UCSD-AML1 (cell line): ENCODE results near the gene PPP1R3E.
"Not testable (repeated sequence)": the region's sequence is repeated elsewhere in the genome, so short reads cannot be mapped to it uniquely, and the experiment has no call there.

ENCODE experiments used
- DNase-seq: peaks from one replicate; lab custom pipeline; 2025; ENCODE audit not compliant: unreplicated experiment; lab: John Stamatoyannopoulos, UW

Gene PPP1R3E

GRCh38 chr14:23302290-23303225, at the start of gene PPP1R3E:
Gene PPP1R3E (minus strand): TSS chr14:23302859. CDS start chr14:23302576, 283 bp downstream.
- DNase-seq = peak; percentile 68

DNA sequence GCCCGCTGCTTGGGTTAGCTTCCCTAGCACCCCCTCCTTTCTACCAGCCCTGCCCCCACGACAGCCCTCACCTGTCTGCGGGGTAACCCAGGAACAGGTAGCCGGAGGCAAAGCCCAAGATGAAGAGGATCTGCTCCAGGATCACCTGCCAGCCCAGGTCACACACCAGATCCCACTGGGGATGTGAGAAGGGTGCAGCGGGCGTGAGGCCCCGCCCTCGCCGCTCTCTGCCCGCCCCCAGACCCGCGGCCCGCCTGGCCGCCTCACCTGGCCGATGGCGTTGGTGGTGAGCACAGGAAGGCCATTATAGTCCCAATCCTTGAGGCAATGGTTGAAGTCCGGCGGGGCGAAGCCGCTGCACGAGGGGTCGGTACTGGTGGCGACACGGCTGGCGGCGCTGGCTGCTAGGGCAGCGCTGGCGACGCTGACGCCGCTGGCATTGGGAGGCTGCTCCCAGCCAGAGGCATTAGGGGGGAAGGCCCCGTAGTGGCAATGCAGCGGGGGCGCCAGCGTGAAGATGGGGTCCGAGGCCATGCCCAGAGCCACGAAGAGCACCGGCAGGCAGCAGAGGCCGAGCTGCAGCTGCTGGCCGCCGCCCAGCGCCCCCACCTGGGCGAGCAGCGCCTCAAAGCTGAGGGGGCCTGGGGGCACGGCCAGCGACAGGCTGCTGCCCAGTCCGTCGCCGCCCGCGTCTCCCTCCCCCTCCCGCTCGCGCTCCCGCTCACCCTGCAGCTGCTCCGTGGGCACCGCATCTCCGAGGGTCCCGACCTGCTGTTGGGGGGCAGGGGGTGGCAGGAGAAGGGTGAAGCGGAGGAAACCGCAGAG, 49.2 kb upstream of the PPP1R3E start:
- DNase-seq = no peak

DNA sequence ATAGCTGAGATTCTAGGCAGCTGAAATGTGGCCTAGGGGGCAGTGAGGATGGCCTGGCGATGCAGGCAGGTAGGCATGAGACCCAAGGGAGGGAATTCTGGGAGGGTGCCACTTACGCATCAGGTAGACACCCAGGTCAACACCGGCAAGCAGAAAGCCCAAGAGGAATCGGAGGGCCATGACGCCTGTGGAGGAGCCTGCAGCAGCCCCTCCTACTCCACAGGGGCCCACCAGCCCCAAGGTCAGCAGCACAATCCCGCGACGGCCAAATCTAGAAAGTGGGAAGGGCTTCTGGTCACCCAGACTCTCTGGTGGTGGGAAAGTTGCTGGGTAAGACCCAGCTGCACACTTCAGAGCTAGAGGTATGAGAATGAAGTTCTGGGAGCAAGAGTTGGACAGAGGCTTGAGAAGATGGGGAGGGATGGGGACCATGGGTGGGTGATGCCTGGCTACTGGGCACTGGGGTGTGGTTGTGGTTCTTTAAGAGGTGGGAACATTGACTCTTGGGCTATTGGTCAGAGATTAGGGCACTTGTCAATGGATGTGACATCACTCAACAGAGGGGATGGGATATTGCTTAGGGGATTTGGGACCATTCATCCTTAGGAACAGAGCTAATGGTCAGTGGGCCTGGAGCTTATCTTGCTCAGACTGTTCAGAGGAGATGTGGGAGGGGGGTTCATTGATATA, 46.6 kb upstream of the PPP1R3E start:
- no peak for DNase-seq

GRCh38 chr14:23348297-23348655, 45.6 kb upstream of the PPP1R3E start:
- DNase-seq = no peak

DNA sequence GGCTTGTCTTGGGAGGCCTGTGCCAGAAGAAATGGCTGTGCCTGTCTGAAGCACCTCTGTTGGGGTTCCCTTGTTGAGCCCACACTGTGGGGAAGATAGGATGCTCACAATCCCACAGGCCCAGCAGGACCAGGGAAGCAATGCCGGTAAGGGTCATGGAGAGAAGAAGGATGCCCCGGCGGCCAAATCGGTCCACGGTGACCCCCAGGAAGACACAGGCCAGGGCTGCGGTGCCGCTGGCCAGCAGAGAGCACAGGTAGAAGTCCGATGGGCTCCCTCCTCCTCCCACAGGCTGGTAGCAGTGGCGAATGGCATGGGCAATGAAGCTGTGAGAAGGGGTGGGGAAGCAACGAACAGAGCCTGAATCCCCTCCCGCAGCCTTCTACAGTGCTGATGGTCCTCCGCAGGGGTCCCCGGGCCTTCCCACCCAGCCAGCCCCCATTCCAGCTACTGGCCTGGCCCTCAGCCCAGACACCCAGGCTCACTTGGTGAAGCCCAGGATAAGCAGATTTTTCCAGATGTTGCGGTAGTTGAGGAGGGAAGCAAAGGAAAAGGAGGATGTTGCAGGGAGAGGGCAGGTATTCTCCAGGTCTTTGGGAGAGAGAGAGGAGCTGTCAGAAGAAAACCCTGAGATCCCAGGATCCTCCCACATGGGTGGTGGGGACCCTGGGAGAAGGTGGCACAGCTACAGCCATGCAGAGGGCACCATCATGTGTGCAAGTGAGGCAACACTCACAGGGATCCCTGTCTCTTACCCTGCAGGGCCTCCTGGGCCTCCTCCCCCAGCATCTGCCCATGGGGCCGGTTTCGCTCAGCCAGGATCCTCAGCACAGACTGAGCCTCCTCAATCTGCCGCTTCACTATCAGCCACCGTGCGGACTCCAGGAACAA, 45.0 kb upstream of the PPP1R3E start:
- no peak for DNase-seq

GRCh38 chr14:23346693-23347405, 44.2 kb upstream of the PPP1R3E start:
- DNase-seq = no peak

- DNase-seq = no peak
Observed at GRCh38 chr14:23345987-23346692, 43.5 kb upstream of the PPP1R3E start.

GRCh38 chr14:23344481-23344880, 41.8 kb upstream of the PPP1R3E start:
- no peak for DNase-seq

DNA sequence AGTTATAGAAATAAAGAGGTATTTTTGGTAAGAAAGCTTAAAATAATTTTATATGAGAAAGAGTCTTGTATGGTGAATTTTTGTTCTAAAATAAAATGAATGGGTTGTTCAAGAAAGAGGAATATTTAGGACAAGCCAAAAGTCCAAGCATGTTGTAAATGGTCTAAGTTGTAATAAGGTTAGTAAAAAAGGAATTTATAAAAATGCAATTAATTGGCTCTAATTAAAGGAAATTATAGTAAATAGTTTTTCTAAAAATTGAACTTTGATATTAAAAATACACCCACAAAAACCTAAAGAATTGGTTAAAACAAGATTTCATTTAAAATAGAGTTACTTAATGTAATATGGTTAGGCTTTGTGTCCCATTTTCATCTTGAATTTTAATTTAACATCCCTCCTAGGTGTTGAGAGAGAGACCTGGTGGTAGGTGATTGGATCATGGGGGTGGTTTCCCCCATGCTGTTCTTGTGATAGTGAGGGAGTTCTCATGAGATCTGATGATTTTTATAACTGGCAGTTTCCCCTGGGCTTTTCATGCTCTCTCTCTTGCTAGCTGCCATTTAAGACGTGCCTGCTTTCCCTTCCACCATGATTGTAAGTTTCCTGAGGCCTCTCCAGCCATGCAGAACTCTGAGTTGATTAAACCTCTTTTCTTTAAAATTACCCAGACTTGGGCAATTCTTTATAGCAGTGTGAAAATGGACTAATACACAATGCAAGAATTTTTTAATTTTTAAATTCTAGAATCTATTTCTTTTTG, 37.0 kb upstream of the PPP1R3E start:
- DNase-seq = no peak

- DNase-seq = no peak
Observed at GRCh38 chr14:23335623-23336022, 33.0 kb upstream of the PPP1R3E start.

DNA sequence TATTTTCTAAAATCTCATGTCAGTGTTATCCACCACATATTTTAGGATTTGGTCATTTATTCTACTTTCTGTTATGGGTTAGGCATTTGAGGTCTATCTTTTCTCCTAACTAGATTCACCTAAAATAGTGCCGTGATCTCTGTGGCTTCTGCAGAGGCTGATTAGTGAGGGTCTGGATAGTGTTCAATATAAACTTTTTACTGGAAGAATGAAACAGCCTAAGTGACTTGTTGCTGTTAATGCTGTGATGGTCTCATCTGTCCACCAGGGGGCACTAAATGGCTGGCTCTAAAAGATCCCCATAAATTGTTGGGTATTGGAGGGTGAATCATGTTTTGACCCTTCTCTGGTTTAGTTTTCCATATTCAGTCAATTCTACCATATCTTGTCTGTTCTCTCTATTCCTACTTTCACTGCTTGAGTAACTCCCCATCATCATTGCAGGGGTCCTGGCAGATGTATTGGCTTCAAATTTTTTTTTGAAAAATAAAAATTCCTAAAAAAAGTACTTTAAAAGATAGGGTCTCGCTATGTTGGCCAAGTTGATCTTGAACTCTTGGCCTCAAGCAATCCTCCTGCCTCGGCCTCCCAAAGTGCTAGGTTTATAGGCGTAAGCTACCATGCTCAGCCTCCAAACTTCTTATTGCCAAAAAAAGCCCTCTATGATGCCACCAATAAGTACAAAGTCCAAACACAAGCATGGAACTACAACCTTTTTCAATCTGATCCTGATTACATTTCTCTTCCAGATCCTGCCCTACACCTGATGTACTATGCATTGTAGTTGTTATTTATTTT, 25.5 kb upstream of the PPP1R3E start:
- peak; percentile 40 for DNase-seq

DNA sequence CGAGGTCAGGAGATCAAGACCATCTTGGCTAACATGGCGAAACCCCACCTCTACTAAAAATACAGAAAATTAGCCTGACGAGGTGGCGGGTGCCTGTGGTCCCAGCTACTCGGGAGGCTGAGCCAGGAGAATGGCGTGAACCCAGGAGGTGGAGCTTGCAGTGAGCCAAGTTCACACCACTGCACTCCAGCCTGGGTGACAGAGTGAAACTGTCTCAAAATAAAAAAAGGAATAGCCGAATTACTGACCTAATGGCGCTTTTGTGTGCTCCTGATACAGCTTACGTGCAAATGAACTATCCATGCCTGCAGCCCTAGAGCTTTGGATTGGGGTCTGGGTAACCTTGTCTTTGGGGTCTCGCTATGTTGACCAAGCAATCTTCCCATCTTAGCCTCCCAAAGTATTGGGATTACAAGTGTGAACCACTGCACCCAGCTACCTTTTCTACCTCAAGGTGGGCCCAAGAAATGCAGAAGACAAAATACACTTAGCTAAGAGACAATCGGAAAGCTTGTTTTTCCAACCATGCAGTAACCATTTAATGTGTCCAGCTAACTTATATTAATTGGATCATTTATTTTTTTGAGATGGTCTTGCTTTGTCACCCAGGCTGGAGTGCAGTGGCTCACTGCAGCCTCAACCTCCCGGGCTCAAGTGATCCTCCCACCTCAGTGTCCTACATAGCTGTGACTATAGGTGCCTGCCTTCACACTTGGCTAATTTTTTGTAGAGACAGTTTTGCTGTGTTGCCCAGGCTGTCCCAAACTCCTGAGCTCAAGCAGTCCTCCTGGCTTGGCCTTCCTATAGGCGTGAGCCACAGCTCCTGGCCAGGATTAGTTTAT, 24.1 kb upstream of the PPP1R3E start:
- DNase-seq = no peak

DNA sequence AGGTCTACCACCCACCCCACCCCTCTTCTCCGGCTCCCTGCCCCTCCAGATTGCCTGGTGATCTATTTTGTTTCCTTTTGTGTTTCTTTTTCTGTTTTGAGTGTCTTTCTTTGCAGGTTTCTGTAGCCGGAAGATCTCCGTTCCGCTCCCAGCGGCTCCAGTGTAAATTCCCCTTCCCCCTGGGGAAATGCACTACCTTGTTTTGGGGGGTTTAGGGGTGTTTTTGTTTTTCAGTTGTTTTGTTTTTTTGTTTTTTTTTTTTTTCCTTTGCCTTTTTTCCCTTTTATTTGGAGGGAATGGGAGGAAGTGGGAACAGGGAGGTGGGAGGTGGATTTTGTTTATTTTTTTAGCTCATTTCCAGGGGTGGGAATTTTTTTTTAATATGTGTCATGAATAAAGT, 23.1 kb upstream of the PPP1R3E start:
- not testable (repeated sequence) for DNase-seq

DNA sequence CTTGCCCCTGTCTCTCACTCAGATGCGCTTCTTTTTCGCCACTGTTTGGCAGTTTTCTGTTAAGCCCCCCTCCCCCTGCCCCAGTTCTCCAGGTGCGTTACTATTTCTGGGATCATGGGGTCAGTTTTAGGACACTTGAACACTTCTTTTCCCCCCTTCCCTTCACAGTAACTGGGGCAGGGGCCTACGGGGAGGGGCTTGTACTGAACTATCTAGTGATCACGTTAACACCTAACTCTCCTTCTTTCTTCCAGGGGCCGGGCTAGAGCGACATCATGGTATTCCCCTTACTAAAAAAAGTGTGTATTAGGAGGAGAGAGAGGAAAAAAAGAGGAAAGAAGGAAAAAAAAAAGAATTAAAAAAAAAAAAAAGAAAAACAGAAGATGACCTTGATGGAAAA, 22.3 kb upstream of the PPP1R3E start:
- DNase-seq = no peak

GRCh38 chr14:23324455-23324846, 21.8 kb upstream of the PPP1R3E start:
- no peak for DNase-seq

- no peak for DNase-seq
Observed at GRCh38 chr14:23323838-23324454, 21.3 kb upstream of the PPP1R3E start.
